Measurements from ENCODE around the gene CSK.

DNA sequence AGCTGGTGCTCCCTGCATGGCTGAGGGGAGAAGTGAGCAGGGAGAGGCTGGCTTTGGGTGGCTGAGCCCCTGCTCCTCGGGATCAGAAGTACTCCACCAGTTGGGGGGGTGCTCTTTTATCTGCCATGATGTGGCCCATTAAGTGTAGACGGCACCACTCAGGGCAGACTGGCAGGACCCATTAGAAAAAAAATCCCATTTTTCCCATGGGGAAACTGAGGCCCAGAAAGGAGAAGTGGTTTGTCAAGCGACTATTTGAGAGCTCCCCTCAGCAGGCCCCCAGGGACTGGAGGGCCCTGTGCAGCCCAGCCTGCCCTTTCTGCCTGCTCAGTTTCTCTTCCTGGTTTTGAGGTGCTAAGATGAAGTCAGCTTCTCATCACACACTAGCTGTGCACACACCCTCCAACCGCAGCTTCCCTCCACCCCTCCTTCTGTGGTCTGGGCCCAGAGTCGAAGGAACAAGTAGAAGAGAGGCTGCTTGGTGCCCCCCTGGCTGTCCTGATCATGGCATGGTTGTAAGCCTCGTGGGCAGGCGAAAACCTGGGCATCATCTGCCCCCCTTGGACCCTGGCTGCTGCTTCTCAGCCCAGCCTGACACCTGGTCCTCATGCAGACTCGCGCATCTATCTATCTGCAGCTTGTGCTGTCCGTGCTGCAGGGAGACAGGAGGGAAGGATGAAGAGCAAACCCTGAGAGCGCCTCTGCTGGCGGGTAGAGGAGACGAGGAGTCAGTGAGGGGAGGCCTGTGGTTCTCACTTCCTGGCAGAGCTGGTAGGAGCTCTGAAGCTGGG is 5.6 kb downstream of the CSK start:
- TF ChIP-seq, protein P1, sequence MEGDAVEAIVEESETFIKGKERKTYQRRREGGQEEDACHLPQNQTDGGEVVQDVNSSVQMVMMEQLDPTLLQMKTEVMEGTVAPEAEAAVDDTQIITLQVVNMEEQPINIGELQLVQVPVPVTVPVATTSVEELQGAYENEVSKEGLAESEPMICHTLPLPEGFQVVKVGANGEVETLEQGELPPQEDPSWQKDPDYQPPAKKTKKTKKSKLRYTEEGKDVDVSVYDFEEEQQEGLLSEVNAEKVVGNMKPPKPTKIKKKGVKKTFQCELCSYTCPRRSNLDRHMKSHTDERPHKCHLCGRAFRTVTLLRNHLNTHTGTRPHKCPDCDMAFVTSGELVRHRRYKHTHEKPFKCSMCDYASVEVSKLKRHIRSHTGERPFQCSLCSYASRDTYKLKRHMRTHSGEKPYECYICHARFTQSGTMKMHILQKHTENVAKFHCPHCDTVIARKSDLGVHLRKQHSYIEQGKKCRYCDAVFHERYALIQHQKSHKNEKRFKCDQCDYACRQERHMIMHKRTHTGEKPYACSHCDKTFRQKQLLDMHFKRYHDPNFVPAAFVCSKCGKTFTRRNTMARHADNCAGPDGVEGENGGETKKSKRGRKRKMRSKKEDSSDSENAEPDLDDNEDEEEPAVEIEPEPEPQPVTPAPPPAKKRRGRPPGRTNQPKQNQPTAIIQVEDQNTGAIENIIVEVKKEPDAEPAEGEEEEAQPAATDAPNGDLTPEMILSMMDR (conservative IDR thresholded peaks at IDR 0.05; ENCODE audit: low read depth, low read length): peak; percentile 86
- TF ChIP-seq EZH2 (IDR thresholded peaks at IDR 0.05; ENCODE audit: borderline replicate concordance, low read depth, low read length, poor library complexity, severe bottlenecking): no peak
